GM19240 (cell line): ENCODE measurements around the gene DGCR6.
"Not testable (repeated sequence)": the region's sequence is repeated elsewhere in the genome, so short reads cannot be mapped to it uniquely, and the experiment has no call there.

Source experiments
- DNase-seq: peaks from one replicate; pipeline ENCODE4 v3.0.0; 2011; ENCODE audit warnings: low spot score; ENCODE audit not compliant: insufficient read length

Gene DGCR6

DNA sequence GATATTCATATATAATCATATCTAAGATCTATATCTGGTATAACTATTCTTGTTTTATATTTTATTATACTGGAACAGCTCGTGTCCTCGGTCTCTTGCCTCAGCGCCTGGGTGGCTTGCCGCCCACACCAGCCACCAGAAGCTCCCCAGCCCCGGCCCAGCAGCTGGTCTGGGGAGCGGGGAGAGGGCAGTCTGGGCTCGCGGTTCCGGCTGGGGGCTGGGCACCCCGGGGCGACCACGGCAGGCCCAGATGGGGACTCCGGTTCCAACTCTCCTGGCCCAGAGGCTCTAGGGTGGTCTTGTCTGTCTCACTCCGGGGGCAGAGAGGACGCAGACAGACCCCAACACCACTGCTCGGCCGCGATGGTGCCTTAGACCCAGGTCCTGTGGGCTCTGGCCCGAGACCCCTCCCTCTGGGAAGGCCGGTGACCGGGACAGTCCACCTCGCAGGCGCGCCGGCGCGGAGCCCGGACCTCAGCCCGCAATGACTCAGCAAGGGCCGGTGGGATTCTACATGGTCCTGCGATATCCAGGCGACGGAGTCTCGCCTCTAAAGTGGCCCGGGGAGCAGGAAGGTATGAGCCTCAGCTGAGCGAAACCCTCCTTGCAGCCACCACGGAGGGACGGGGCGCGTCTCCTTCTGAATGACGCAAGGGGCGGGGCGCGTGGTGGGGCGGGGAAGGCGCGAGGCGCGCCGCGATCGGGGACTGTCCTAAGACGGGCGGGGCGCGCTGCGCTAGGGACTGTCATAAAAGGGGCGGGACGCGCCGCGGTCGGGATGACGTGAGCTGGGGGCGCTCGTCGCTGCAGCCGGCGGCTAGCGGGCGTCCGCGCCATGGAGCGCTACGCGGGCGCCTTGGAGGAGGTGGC, at the start of gene DGCR6:
DGCR6 (plus strand) TSS at position 781 of the 870 bp plus-strand sequence; CDS start at position 836, 55 bp downstream.
- no peak for DNase-seq

DNA sequence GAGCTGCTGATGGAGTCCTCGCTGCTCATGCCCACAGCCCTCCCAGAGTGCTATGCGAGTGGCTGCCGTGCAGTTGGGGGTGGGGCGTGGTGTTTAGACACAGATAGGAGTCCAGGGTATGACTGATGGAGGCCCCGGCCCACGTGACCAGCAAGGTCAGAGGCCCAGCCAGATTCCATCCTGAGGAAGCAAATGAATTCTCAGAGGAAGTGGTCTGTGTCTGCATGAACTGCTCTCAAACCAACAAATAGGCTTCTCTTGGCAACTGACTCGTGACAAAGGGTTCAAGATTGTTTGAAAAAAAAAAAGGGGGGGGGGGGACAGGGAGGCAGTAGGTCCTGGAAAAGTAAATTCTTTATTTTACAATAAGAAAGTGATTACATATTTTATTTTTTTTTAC, 46.8 kb upstream of the DGCR6 start:
- DNase-seq: not testable (repeated sequence)

DNA sequence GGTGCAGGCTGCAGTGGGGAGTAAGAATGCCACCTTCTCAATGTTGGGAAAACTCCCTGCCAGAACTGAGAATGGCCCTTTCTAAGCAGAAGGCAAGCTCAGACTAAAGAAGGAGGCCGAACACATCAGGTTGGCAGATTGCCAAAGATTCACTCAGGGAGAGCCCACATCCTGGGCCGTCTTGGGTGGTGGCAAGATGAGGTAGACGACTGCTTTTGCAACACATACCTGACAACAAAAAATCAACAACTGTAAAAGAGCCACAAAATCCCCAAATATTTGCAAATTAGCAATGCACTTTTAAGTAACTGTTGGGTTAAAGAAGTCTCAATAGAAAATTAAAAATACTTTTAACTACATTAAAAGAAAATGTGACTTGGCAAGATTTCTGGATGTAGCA, 24.9 kb upstream of the DGCR6 start:
- not testable (repeated sequence) for DNase-seq

DNA sequence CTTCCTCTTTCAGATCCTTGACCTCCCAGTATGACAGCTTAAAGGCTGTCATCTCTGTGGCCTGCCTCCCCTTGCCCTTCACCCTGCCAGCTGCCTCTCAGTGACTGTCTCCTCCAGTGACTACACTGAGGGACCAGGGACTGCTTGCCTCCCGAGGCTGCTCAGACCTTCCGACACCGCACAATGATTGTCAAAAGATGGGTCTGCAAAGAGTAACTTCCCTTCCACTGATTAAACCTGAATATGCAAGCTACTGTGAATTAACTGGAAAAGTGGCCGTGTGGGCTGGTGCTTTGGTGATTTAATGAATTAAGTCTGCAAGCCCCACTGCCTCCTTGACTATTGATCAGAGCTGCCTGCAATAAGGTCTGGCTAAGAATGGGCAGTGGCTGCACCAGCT, 21.7 kb upstream of the DGCR6 start:
- not testable (repeated sequence) for DNase-seq

DNA sequence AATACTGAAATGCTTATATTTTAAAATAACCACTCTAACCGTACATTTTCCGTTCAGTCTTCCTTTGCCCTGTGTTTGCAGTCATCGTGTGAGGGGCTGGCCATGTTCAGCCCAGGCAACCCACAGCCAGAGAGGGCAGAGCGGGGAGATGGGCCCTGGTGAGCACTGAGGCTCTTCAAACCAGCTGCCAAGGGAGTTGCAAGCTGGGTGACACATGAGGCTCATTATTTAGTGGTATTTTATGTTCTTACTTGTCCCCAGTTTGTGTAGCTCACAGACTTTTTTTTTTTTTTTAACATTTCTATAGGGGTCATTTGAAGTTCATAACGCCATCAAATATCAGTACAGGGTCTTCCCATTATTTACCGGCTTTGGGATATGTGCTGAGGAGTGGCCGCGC, 18.0 kb upstream of the DGCR6 start:
- no peak for DNase-seq

DNA sequence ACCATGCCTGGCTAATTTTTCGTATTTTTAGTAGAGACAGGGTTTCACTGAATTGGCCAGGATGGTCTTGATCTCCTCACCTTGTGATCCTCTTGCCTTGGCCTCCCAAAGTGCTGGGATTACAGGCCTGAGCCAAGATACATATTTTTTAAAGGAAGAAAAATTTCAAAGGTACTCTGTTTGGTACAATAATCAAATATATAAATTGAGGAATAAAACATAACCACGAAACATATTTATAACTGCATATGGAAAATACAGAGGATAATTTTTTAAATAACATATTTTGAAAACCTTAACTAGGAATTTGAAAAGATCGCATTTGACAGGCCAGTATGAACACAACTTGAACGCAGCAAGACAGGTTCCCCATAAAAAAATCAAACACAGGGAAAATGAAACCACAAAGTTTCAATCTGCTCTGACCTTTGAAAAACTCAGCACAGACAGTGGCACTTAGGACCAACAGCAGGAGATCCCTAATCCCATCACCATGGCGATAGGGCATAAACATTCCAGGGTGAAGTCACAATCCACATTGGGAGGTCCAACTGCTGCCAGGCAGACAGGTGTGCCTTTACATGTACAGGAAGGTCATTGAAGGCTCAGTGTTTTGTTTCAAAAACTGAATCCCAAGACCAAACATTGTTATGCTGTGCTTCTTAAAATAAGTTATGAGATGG, 15.5 kb upstream of the DGCR6 start:
- DNase-seq: not testable (repeated sequence)

DNA sequence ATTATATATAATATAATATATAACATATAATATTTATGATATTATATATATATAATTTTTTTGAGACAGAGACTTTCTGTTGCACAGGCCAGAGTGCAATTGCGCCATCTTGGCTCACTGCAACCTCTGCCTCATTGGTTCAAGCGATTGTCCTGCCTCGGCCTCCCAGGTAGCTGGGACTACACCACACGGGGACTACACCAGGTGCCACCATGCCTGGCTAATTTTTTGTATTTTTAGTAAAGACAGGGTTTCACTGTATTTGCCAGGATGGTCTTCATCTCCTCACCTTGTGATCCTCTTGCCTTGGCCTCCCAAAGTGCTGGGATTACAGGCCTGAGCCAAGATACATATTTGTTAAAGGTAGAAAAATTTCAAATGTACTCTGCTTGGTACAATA, 12.3 kb upstream of the DGCR6 start:
- not testable (repeated sequence) for DNase-seq

DNA sequence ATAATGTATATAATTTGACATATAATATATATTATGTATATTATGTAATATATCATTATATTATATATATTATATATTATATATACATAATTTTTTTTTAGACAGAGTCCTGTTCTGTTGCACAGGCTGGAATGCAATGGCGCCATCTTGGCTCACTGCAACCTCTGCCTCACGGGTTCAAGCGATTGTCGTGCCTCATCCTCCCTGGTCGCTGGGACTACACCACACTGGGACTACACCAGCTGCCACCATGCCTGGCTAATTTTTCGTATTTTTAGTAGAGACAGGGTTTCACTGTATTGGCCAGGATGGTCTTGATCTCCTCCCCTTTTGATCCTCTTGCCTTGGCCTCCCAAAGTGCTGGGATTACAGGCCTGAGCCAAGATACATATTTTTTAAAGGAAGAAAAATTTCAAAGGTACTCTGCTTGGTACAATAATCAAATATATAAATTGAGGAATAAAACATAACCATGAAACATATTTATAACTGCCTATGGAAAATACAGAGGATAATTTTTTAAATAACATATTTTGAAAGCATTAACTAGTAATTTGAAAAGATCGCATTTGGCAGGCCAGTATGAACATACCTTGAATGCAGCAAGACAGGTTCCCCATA, 10.0 kb upstream of the DGCR6 start:
- DNase-seq: not testable (repeated sequence)

DNA sequence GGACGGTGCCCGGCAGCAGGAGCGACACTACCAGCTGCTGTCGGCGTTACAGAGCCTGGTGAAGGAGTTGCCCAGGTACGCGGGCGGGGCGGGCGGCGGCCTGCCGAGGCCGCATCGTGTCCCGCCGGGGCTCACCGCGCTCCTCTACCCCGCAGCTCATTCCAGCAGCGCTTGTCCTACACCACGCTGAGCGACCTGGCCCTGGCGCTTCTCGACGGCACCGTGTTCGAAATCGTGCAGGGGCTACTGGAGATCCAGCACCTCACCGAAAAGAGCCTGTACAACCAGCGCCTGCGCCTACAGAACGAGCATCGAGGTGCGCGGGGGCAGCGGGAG, 258 bp downstream of the DGCR6 start:
- DNase-seq: not testable (repeated sequence)

DNA sequence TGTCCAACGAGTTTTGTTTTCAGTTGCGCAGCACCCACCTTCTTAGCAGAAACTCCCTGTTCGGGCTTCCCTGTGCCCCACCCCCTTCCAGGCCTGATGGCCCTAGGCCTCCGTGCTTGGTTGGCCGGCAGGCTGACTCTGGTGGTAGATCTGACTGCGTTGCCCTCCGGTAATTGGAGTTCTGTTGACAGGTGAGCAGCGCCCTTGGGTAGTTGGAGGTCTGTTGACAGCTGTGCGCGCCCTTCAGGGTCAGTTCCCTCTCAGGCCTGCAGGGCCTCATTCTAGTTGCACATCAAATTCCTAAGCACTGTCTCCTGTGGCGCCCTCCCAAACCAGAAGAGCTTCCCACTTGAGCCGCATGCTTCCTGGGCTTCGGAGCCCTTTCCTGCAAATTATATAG, 776 bp downstream of the DGCR6 start:
- DNase-seq: no peak

DNA sequence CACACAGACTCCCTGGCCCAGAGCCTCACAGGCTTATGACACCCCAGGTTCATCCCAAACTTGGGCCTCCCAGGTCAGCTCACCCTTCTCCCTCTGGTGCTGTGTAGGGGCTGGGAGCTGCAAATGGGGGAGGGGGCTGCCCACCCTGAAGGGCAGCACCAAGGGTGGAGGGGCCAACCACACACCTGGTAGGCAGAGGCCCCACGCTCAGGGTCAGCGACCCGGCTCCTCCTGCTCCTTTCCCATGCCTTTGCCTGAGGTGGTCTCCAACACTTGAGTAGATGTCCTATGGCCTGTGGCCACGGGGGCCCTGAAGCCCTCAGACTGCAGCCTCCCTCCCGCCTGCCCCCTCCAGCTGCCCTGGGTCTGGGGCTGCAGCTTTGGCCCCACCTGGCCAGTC, 3.4 kb downstream of the DGCR6 start:
- no peak for DNase-seq

DNA sequence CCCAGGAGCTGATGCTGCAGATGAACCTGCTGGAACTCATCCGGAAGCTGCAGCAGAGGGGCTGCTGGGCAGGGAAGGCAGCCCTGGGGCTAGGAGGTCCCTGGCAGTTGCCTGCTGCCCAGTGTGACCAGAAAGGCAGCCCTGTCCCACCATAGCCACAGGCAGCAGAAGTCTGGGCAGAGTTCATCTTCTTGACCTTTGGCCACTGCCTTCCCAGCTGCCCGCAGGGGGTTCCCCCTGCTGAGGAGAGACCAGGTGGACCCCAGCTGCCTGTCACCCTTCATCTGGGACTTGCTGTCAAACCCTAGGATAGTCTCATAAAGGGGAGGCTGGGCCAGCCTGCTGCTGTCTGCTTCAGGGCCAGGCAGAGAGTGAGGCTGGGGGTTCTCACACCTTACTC, 5.4 kb downstream of the DGCR6 start:
- not testable (repeated sequence) for DNase-seq

DNA sequence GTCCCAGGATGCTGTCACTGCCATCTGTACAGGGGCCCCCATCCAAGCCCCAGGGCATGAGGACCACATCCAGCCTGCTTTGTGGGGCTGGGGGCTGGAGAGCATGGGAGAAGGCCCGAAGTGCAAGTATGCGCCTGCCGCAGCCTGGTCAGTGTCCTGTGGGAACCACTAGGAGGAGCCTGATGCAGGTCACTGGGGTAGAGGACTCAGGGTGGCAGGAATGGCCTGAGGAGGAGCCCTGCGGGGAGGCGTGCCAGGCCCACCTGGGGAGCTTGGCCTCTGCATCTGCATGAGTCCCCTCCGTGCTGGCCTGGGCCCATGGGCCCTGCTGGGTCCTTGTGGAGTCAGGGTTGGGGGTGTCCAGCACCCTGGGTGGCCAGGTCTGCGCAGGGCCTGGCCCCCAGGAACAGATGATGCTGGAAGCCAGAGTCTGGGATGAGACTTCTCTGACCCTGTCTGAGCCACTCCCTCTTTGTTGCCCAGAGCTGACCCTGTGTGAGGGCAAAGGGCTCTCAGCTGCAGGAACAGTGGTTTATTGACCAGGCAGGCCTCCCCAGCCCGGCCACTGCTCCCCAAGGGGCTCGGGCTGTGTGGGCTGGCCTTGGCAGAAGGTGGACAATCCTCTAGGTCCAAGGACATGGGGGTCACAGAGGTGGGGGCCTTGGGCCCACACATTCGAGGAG, 6.3 kb downstream of the DGCR6 start:
- not testable (repeated sequence) for DNase-seq

DNA sequence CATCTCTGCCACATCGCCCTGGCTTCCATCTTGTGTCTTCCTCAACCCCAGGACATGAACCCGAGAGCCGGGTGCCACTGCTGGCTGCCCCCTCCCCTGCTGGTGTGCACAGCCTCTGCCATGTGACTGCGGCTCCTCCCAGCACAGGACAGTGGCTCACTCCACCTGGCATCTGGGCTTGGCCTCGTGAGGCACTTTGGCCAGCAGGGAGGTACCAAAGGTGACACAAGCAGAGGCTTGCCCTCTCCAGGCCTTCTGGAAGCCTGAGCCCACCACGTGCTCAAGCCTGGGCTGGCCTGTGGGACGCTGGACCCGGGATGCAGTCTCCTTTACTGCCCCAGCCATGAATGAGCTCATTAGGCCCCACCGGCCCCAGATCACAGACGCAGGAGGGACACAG, 8.4 kb downstream of the DGCR6 start:
- DNase-seq: not testable (repeated sequence)

DNA sequence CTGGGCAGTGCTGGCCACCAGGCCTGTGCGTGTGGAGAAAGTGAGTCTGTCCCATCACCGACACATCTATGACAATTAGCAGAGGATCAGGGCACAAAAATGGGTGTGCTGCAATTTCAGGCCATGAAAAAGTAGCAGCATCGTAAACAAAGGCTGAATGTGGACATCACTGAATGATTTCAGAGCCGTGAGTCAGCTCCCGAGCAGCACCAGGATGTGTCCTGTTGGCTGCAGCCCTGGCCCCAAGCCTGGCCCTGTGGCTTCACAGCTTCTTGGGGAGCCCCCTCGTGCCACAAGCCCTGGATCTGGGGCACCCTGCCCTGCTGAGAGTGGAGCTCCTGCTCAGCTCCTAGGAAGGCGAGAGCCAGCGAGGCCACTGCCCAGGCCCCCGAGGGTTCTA, 9.4 kb downstream of the DGCR6 start:
- DNase-seq: not testable (repeated sequence)

DNA sequence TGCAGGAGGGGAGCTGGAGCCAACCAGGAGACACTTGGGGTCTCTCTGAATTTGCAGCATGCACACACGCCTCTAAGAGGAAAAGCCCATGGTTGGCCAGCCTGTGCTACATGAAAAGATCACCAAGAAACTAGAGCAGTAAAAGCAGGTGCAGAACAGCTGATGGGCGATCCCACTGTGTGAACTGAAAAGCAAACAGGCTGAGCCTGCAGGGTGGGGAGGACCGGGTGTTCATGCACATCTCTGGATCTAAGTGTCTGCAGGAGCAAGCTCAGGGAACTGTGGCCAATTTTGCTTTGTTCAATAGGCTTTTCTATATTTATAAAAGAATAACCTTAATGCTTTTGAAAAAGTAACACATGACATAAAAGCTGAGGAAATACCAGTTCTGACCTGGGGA, 11.7 kb downstream of the DGCR6 start:
- not testable (repeated sequence) for DNase-seq

DNA sequence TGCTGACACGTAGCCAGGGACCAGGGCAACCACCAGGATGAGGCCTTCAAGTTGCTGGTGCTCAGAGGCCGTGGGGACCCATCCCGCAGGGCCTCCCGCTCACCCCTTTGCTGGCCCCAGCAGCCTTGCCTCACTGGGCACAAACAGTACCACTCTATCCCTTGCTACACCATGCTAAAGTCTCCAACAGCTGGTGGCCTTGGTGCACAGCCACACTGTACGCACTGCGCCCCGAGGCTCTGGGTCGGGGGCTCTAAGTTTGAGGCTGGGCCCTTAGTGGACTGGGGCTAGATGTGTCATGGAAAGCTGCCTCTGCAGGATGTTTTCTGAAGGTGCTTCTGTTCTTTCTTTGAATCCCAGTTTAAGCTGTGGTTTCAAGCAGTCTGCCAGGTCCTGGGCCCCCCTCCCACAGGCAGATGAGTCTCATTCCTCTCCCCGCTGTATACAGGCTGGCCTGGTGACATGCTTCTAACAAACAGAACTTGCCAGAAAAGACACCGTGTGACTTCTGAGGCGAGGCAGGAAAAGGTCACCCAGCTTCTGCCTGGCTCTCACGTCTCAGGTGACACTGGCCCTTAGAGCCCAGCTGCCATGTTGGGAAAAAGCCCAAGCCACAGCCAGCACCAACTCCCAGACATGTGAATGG, 14.3 kb downstream of the DGCR6 start:
- DNase-seq: not testable (repeated sequence)

DNA sequence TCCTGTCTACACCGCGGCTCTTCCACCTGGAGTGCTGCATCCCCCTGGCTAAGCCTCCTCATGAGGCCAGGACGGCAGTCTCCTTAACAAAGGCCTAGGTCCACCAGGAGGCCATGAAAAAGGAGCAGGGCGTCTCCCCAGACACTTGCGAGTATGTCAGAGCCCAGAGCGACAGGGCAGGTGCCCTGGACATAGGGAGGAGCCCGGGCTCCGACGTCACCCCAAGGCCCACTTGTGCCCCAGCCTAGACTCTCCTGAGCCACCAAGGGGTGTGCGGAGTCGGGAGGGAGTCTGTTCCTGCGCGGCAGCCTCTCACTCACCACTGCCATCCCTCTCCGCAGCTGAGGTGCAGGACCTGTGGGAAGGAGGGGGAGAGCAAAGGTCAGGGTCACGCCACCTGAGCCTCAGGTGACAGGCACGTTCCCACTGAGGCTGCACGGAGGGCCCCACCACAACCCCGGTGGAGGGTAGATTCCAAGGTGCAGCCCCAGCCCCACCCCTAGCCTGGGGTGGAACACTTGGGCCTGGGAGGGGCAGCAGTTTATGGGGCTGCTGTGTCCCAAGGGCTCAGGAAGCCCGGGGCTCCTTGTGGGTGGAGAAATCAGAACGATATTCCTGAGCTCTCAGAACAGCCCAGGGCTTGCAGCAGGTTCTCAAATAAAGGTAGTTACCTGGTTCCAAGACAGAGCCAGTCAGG, 19.4 kb downstream of the DGCR6 start:
- DNase-seq: no peak

DNA sequence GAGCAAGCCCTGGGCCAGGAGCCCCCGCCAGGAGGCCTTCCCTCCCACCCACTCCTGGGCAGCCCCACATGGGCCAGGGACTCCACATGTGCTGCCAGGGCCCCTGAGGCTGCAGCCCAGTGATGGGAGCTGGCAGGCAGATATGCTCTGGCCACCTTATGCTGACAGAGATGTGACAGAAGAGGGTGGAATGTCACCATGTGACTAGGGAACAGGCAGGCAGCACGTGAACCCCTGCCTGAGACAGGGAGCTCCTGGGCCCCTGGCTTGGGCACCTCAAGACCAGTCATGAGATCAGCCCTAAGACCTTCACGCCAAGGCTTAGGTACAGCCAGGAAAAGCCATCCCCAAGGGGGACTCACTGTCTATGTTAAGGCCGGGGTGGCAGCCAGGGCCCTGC, 20.9 kb downstream of the DGCR6 start:
- no peak for DNase-seq

DNA sequence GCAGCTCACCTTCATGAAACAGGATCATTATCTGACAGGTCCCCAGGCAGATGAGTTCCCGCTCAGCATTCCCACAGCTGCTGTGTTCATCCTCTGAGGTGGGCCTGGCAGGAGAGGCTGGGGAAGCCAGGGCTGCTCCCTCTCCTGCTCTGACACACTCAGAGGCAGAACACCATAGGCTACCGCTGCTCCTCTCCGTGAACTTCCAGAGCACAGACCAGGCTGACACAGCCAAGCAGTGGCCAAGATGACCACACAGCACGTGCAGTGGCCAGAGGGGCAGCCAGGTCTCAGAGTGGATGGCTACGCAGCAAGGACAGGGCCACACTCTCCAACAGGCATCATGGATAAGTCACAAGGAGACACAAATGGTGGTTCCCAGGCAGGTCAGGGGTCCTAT, 21.5 kb downstream of the DGCR6 start:
- DNase-seq: no peak

DNA sequence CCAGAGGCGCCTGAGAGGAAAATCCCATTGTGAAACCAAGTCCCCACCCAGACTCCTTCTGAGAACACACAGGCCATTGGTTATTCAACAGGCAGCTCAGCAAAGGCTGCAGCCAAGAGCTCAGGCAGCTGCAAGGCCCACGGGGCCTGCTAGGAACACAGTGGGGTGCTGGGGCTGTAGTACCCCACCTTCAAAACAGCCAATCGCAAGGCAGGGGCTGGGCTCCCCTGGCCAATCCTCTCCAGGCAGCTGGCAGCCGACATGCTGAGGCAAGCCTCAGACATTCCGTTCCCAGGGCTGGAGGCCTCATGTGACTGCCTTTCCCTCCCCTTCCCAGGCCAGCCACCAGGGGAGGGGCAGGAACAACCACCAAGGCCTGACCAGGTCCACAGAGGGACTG, 23.3 kb downstream of the DGCR6 start:
- no peak for DNase-seq
